GM23338 (cell line): ENCODE results near the gene OR6B3. TPM values are rescaled to one million over a fixed set of nuclear protein-coding genes. Genes with fewer than 3 reads are reported as not detected.
"Not testable (repeated sequence)": the region's sequence is repeated elsewhere in the genome, so short reads cannot be mapped to it uniquely, and the experiment has no call there.

Source experiments
- ATAC-seq: fragments of 200-7000 bp; cut with Tn5 transposase; 3 replicates; pipeline ENCODE4 v1.9.1; 2020
- DNase-seq: peaks from one replicate; pipeline ENCODE4 v3.0.0-alpha.2; 2015; ENCODE audit warnings: low spot score
- H2AFZ ChIP-seq: fragments of 200-600 bp; sonication (generic); 2 replicates; pipeline ENCODE4 v1.8.0; 2016; ENCODE audit warnings: antibody characterized with exemption, mild to moderate bottlenecking, moderate library complexity
- H3F3A ChIP-seq: fragments of 200-600 bp; sonication (generic); replicated peaks from 2 replicates; pipeline ENCODE4 v1.8.0; 2017; ENCODE audit warnings: antibody characterized with exemption, mixed run types, low read depth
- H3K27ac ChIP-seq: fragments of 200-600 bp; sonication (generic); 2 replicates; pipeline ENCODE4 v1.6.1; 2016; ENCODE audit warnings: low read depth
- H3K27me3 ChIP-seq: fragments of 200-600 bp; sonication (generic); 2 replicates; pipeline ENCODE4 v1.8.0; 2016; ENCODE audit warnings: mild to moderate bottlenecking, mixed run types, moderate library complexity; ENCODE audit not compliant: insufficient read depth
- H3K36me3 ChIP-seq: fragments of 200-600 bp; sonication (generic); 2 replicates; pipeline ENCODE4 v1.8.0; 2016; ENCODE audit warnings: mild to moderate bottlenecking; ENCODE audit not compliant: insufficient read depth
- H3K4me1 ChIP-seq: fragments of 200-600 bp; sonication (generic); 2 replicates; pipeline ENCODE4 v1.8.0; 2016; ENCODE audit warnings: mild to moderate bottlenecking, moderate library complexity; ENCODE audit not compliant: insufficient read depth
- H3K4me2 ChIP-seq: fragments of 200-600 bp; sonication (generic); 2 replicates; pipeline ENCODE4 v1.7.1; 2017; ENCODE audit warnings: mixed run types
- H3K4me3 ChIP-seq: fragments of 200-600 bp; sonication (generic); 2 replicates; pipeline ENCODE4 v1.6.1; 2016; ENCODE audit warnings: mixed run types
- H3K79me2 ChIP-seq: fragments of 200-600 bp; sonication (generic); replicated peaks from 2 replicates; pipeline ENCODE4 v1.8.0; 2017; ENCODE audit warnings: mild to moderate bottlenecking; ENCODE audit not compliant: insufficient read depth
- H3K9me2 ChIP-seq: fragments of 200-600 bp; sonication (generic); 2 replicates; pipeline ENCODE4 v1.8.0; 2017; ENCODE audit not compliant: insufficient read depth
- H4K20me1 ChIP-seq: fragments of 200-600 bp; sonication (generic); replicated peaks from 2 replicates; pipeline ENCODE4 v1.8.0; 2017; ENCODE audit warnings: mild to moderate bottlenecking; ENCODE audit not compliant: insufficient read depth
- H3K27ac Mint-ChIP-seq: 2 replicates; pipeline ENCODE4 v1.8.0; 2020; ENCODE audit warnings: inconsistent platforms, mild to moderate bottlenecking, moderate library complexity, mixed read lengths
- H3K27me3 Mint-ChIP-seq: 3 replicates; pipeline ENCODE4 v1.8.0; 2022; ENCODE audit warnings: low read depth, mild to moderate bottlenecking, moderate library complexity, mixed read lengths, inconsistent platforms; ENCODE audit not compliant: insufficient read depth, poor library complexity
- H3K36me3 Mint-ChIP-seq: 3 replicates; pipeline ENCODE4 v1.8.0; 2021; ENCODE audit warnings: low read depth, mild to moderate bottlenecking, inconsistent platforms, moderate library complexity, mixed read lengths
- H3K4me1 Mint-ChIP-seq: 3 replicates; pipeline ENCODE4 v1.8.0; 2020; ENCODE audit warnings: mild to moderate bottlenecking, inconsistent platforms, mixed read lengths
- H3K4me3 Mint-ChIP-seq: 3 replicates; pipeline ENCODE4 v1.8.0; 2021; ENCODE audit warnings: moderate library complexity, mild to moderate bottlenecking, inconsistent platforms, mixed read lengths
- H3K9me3 Mint-ChIP-seq: 3 replicates; pipeline ENCODE4 v1.8.0; 2020; ENCODE audit warnings: moderate library complexity, mild to moderate bottlenecking, inconsistent platforms, mixed read lengths
- CREB1 ChIP-seq: fragments of 250-450 bp; sonication (Bioruptor Pico); IDR thresholded peaks from 2 replicates; pipeline ENCODE4 v1.5.0; 2020; ENCODE audit warnings: low read depth, mild to moderate bottlenecking, moderate library complexity
- EZH2 ChIP-seq: fragments of 200-600 bp; sonication (generic); IDR thresholded peaks from one replicate; pipeline ENCODE4 v1.8.0; 2017; ENCODE audit warnings: antibody characterized with exemption, mild to moderate bottlenecking, low read depth; ENCODE audit not compliant: unreplicated experiment
- STAT1 ChIP-seq: IDR thresholded peaks from one replicate; pipeline ENCODE4 v1.6.1; 2016; ENCODE audit warnings: antibody characterized with exemption; ENCODE audit not compliant: unreplicated experiment
- polyA plus RNA-seq: library from polyadenylated mRNA; unstranded; fragments of >200 nt; fragmentation: Nextera tagmentation; extraction: Ambion mirVana; gene quantifications from 2 replicates; pipeline ENCODE4 v1.2.1, GENCODE V29; 2016
- total RNA-seq: library from RNA; depleted of rRNA; stranded (reverse); fragments of >200 nt; shearing (Covaris generic); gene quantifications from 2 replicates; pipeline ENCODE4 v1.2.3, GENCODE V29; 2014
- TF ChIP-seq, protein P1 (sequence below): IDR thresholded peaks from one replicate; pipeline ENCODE4 v1.6.1; 2018; ENCODE audit warnings: antibody characterized with exemption; ENCODE audit not compliant: unreplicated experiment
- TF ChIP-seq, protein P2 (sequence below): fragments of 250-450 bp; sonication (Bioruptor Pico); IDR thresholded peaks from 2 replicates; pipeline ENCODE4 v1.5.0; 2020; ENCODE audit warnings: mild to moderate bottlenecking, moderate library complexity

Gene OR6B3
- total and polyA plus RNA-seq, 2 experiments from 2014 or later: not detected

DNA sequence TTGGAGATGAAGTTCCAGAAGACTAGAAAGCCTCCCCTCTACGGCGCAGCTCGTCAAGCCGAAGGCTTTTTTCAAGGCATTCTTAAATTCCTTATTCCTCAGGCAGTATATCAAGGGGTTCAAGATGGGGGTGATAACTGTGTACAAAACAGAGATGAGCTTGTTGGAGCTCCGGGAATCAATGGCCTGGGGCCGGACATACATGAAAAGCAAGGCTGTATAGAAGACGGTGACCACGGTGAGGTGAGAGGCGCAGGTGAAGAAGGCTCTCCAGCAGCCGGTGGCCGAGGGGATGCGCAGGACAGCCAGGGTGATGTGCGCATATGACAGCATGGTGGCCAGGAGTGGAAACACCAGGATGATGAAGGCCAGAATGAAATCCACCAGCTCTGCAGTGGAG is 8.2 kb downstream of the OR6B3 start:
- Mint-ChIP-seq H3K4me3 (no peak overlapping the region), H3K36me3 (no peaks in the 10 kb centered on the region), H3K4me1 (no peaks in the 10 kb centered on the region), H3K9me3 (no peaks in the 10 kb centered on the region), H3K27me3 (peaks cover 4% of the 10 kb centered on the region), H3K27ac (no peak overlapping the region)
- Histone ChIP-seq H2AFZ (no peak overlapping the region), H3K79me2 (no peaks in the 10 kb centered on the region), H3K4me1 (no peaks in the 10 kb centered on the region), H3K9me2 (no peaks in the 10 kb centered on the region), H3F3A (no peaks in the 10 kb centered on the region), H3K4me2 (no peak overlapping the region), H3K36me3 (no peaks in the 10 kb centered on the region), H3K4me3 (no peak overlapping the region), H4K20me1 (no peaks in the 10 kb centered on the region), H3K27me3 (no peaks in the 10 kb centered on the region), H3K27ac (no peak overlapping the region)
- TF ChIP-seq CREB1 (CRISPR knock-in tag) (no peak), STAT1 (no peak), EZH2 (no peak)
- TF ChIP-seq, protein P1, sequence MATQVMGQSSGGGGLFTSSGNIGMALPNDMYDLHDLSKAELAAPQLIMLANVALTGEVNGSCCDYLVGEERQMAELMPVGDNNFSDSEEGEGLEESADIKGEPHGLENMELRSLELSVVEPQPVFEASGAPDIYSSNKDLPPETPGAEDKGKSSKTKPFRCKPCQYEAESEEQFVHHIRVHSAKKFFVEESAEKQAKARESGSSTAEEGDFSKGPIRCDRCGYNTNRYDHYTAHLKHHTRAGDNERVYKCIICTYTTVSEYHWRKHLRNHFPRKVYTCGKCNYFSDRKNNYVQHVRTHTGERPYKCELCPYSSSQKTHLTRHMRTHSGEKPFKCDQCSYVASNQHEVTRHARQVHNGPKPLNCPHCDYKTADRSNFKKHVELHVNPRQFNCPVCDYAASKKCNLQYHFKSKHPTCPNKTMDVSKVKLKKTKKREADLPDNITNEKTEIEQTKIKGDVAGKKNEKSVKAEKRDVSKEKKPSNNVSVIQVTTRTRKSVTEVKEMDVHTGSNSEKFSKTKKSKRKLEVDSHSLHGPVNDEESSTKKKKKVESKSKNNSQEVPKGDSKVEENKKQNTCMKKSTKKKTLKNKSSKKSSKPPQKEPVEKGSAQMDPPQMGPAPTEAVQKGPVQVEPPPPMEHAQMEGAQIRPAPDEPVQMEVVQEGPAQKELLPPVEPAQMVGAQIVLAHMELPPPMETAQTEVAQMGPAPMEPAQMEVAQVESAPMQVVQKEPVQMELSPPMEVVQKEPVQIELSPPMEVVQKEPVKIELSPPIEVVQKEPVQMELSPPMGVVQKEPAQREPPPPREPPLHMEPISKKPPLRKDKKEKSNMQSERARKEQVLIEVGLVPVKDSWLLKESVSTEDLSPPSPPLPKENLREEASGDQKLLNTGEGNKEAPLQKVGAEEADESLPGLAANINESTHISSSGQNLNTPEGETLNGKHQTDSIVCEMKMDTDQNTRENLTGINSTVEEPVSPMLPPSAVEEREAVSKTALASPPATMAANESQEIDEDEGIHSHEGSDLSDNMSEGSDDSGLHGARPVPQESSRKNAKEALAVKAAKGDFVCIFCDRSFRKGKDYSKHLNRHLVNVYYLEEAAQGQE: no peak
- TF ChIP-seq, protein P2, sequence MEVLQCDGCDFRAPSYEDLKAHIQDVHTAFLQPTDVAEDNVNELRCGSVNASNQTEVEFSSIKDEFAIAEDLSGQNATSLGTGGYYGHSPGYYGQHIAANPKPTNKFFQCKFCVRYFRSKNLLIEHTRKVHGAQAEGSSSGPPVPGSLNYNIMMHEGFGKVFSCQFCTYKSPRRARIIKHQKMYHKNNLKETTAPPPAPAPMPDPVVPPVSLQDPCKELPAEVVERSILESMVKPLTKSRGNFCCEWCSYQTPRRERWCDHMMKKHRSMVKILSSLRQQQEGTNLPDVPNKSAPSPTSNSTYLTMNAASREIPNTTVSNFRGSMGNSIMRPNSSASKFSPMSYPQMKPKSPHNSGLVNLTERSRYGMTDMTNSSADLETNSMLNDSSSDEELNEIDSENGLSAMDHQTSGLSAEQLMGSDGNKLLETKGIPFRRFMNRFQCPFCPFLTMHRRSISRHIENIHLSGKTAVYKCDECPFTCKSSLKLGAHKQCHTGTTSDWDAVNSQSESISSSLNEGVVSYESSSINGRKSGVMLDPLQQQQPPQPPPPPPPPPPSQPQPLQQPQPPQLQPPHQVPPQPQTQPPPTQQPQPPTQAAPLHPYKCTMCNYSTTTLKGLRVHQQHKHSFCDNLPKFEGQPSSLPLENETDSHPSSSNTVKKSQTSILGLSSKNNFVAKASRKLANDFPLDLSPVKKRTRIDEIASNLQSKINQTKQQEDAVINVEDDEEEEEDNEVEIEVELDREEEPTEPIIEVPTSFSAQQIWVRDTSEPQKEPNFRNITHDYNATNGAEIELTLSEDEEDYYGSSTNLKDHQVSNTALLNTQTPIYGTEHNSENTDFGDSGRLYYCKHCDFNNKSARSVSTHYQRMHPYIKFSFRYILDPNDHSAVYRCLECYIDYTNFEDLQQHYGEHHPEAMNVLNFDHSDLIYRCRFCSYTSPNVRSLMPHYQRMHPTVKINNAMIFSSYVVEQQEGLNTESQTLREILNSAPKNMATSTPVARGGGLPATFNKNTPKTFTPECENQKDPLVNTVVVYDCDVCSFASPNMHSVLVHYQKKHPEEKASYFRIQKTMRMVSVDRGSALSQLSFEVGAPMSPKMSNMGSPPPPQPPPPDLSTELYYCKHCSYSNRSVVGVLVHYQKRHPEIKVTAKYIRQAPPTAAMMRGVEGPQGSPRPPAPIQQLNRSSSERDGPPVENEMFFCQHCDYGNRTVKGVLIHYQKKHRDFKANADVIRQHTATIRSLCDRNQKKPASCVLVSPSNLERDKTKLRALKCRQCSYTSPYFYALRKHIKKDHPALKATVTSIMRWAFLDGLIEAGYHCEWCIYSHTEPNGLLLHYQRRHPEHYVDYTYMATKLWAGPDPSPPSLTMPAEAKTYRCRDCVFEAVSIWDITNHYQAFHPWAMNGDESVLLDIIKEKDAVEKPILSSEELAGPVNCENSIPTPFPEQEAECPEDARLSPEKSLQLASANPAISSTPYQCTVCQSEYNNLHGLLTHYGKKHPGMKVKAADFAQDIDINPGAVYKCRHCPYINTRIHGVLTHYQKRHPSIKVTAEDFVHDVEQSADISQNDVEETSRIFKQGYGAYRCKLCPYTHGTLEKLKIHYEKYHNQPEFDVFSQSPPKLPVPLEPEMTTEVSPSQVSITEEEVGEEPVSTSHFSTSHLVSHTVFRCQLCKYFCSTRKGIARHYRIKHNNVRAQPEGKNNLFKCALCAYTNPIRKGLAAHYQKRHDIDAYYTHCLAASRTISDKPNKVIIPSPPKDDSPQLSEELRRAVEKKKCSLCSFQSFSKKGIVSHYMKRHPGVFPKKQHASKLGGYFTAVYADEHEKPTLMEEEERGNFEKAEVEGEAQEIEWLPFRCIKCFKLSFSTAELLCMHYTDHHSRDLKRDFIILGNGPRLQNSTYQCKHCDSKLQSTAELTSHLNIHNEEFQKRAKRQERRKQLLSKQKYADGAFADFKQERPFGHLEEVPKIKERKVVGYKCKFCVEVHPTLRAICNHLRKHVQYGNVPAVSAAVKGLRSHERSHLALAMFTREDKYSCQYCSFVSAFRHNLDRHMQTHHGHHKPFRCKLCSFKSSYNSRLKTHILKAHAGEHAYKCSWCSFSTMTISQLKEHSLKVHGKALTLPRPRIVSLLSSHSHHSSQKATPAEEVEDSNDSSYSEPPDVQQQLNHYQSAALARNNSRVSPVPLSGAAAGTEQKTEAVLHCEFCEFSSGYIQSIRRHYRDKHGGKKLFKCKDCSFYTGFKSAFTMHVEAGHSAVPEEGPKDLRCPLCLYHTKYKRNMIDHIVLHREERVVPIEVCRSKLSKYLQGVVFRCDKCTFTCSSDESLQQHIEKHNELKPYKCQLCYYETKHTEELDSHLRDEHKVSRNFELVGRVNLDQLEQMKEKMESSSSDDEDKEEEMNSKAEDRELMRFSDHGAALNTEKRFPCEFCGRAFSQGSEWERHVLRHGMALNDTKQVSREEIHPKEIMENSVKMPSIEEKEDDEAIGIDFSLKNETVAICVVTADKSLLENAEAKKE (CRISPR knock-in tag): no peak
- no peak for DNase-seq
- ATAC-seq: no peak

DNA sequence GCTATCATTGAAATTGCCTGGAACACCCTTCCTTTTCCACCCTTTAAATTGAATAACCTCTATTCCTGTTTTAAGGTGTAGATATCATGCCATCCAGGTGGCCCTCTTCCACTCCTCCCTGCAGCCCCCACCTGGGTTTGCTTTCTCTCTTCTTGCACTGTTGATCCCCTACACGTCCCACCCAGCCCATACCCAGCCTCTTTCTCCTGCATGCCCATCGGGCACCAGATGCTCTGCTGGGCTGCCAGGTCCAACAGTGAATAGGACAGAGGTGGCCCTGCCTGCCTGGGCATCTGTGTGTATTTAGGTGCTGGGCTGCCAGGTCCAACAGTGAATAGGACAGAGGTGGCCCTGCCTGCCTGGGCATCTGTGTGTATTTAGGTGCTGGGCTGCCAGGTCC is 9.2 kb downstream of the OR6B3 start:
- H3K36me3 ChIP-seq, DNase-seq, H3K27ac Mint-ChIP-seq, H3K9me3 Mint-ChIP-seq, H3K4me1 Mint-ChIP-seq, H2AFZ ChIP-seq, H3K79me2 ChIP-seq, H3F3A ChIP-seq, H3K4me3 ChIP-seq, H3K27me3 Mint-ChIP-seq, ATAC-seq, H3K36me3 Mint-ChIP-seq, H3K27ac ChIP-seq, H4K20me1 ChIP-seq, H3K4me2 ChIP-seq, H3K4me3 Mint-ChIP-seq, H3K9me2 ChIP-seq, H3K4me1 ChIP-seq, H3K27me3 ChIP-seq: not testable (repeated sequence)
